Measurements from ENCODE around the gene PYGL. TPM values are rescaled to one million over a fixed set of nuclear protein-coding genes. Genes with fewer than 3 reads are reported as not detected.

PYGL gene
- total and polyA plus RNA-seq, 8 donors: 6.7 to 35.6 (median 17.9) TPM

- no peak overlapping the region for H3K27ac ChIP-seq
- H3K4me1 ChIP-seq: peaks cover 0 to 20% (median 19%) of the 10 kb centered on the region in 4 donors
- DNase-seq: no peak
- 76 to 92% (median 83%) methylated on average over 6 of the region's 6 CpGs for WGBS, 5 donors
- H3K36me3 ChIP-seq: no peaks in the 10 kb centered on the region
- no peaks in the 10 kb centered on the region for H3K27me3 ChIP-seq
- TF ChIP-seq POLR2AphosphoS5 (IDR thresholded peaks at IDR 0.05) (no peak), POLR2A (IDR thresholded peaks at IDR 0.05) (no peak), CTCF (IDR thresholded peaks at IDR 0.05) (no peak), EP300 (IDR thresholded peaks at IDR 0.05) (no peak)
- no peak overlapping the region for H3K4me3 ChIP-seq
- H3K9me3 ChIP-seq: no peaks in the 10 kb centered on the region
- intact Hi-C loops (cut with DNase I; ENCODE audit: low total_unique reads): no loop called here
These were observed 3.1 kb downstream of the PYGL start for GRCh38 chr14:50941151-50941550.

- H3K27ac ChIP-seq: no peak overlapping the region
These were observed 6.5 kb downstream of the PYGL start for GRCh38 chr14:50937800-50938199.

GRCh38 chr14:50937325-50937724, 7.0 kb downstream of the PYGL start:
- no peak for DNase-seq
- intact Hi-C loops (cut with DNase I; ENCODE audit: low total_unique reads): no loop called here
- no peak overlapping the region for H3K4me3 ChIP-seq
- peak overlapping the region in 1 of 5 donors; percentile 17 for H3K27ac ChIP-seq
- H3K36me3 ChIP-seq: peaks cover 0 to 30% (median 8%) of the 10 kb centered on the region in 4 donors
- no peaks in the 10 kb centered on the region for H3K27me3 ChIP-seq
- peaks cover 0 to 7% (median 0%) of the 10 kb centered on the region in 4 donors for H3K4me1 ChIP-seq
- TF ChIP-seq POLR2AphosphoS5 (IDR thresholded peaks at IDR 0.05): no peak
- no peak for TF ChIP-seq CTCF (IDR thresholded peaks at IDR 0.05)
- TF ChIP-seq POLR2A (IDR thresholded peaks at IDR 0.05): no peak
- no peak for TF ChIP-seq EP300 (IDR thresholded peaks at IDR 0.05)
- H3K9me3 ChIP-seq: no peaks in the 10 kb centered on the region
- 43 to 57% (median 50%) methylated on average over 2 of the region's 2 CpGs for WGBS, 5 donors

More at GRCh38 chr14:50937800-50938199, 6.5 kb downstream of the PYGL start:
- intact Hi-C loops (cut with DNase I; ENCODE audit: low total_unique reads): no loop called here
- TF ChIP-seq EP300 (IDR thresholded peaks at IDR 0.05) (no peak), POLR2AphosphoS5 (IDR thresholded peaks at IDR 0.05) (no peak), CTCF (IDR thresholded peaks at IDR 0.05) (no peak), POLR2A (IDR thresholded peaks at IDR 0.05) (no peak)
- peaks cover 0 to 25% (median 6%) of the 10 kb centered on the region in 4 donors for H3K36me3 ChIP-seq
- peaks cover 0 to 2% (median 0%) of the 10 kb centered on the region in 4 donors for H3K4me1 ChIP-seq
- no peak for DNase-seq
- H3K27me3 ChIP-seq: no peaks in the 10 kb centered on the region
- no peak overlapping the region for H3K4me3 ChIP-seq
- no peaks in the 10 kb centered on the region for H3K9me3 ChIP-seq
- WGBS, 5 donors: 75 to 86% (median 83%) methylated on average over 4 of the region's 4 CpGs

GRCh38 chr14:50936882-50937281, 7.4 kb downstream of the PYGL start:
- WGBS, 5 donors: 63 to 87% (median 84%) methylated on average over 2 of the region's 2 CpGs
- DNase-seq: no peak
- Histone ChIP-seq H3K4me3 (no peak overlapping the region), H3K9me3 (no peaks in the 10 kb centered on the region), H3K4me1 (peaks cover 0 to 12% (median 0%) of the 10 kb centered on the region in 4 donors), H3K27me3 (no peaks in the 10 kb centered on the region), H3K27ac (peak overlapping the region in 2 of 5 donors; percentile 0 to 17), H3K36me3 (peaks cover 0 to 34% (median 10%) of the 10 kb centered on the region in 4 donors)
- no peak for TF ChIP-seq EP300 (IDR thresholded peaks at IDR 0.05)
- TF ChIP-seq CTCF (IDR thresholded peaks at IDR 0.05): no peak
- intact Hi-C loops (cut with DNase I; ENCODE audit: low total_unique reads): no loop called here
